NCI-H345 treated with DMSO at 0.1 percent for 48 hours (cell line): Measurements from ENCODE around the gene RFTN1.

ENCODE experiments used
- DNase-seq: peaks from one replicate; lab custom pipeline; 2025; ENCODE audit not compliant: unreplicated experiment; lab: John Stamatoyannopoulos, UW

The RFTN1 gene

DNA sequence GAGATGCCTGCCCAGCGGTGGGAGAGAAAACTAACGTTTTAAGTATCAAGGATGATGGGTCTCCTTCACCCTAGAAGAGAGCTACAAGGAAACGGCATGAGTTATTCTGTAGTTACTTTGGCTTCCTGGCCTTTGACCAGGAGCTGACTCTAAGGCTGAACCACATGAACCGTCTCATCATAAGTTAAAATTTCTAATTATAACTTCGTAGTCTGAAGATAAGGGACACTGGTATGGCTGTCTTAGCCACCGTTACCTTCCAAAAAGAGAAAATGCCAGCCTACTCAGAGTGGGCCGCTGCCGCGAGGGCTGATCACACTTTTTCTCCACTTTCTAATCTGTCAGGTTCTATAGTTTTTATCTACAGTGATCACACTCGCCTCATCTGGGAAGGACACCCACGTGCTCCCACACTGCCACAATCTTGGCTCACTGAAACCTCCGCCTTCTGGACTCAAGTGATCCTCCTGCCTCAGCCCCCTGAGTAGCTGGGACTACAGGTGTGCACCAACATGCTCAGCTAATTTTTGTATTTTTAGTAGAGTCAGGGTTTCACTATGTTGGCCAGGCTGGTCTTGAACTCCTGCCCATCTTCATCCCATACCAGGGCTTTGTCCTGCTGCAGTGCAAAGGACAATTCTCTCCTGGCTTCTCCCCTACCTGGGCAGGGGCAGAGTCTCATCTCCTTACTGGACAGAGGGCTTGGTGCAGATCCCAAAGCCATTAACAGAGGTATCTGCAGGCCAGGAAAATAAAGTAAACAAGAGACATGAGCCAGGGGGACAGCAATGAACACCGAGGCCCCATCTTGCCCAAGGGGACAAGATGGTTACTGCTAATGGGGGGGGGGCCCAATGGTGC lies 73.4 kb downstream of the RFTN1 start:
- DNase-seq = no peak

DNA sequence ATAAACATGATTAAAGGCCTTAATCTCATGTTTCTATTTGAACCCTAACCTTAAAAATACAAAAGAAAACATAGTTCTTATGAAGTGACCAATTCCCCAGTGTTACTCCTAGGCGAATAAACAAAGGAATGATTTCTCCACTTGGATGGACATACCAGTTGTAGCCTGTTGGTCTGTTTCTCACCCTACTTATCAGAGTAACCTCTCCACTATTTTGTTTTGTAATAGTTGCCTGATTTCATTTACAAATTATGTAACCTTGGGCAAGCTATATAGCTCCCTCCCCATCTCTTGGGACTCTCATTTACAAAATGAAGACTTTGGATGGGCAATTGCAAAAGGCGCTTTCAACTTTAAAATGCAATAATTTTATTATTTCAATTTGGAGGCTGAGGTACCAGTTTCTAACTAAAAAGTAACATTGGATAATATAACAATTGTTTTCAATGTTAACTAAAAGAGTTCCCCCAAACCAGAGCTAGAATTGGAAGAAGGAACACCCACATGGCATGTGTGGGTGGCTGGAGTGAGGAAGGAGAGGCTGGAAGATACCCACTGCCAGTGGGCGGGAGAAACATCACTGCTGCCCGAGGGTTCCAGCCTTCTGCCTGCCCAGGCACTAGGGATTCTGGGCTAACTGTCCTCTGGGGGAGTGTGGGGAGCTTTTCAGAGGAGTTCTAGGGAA lies 74.2 kb downstream of the RFTN1 start:
- no peak for DNase-seq

DNA sequence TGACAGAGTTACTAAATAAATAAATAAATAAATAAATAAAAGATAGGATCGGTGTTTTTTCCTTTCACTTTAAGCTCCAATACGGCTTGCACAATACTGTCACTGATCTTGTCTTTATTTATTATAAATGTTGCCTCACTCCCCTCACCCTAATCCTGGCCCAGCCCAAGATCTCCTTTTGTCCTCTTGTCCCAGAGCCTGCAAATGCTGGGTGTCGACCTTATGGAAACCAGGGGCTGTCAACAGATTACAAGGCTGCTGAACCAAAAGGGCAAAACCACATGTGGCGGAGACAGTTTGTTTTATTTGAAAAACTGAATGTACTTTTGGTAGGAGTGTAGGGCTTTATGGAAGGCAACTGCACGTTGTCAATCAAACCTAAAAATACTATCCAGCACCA lies 75.9 kb downstream of the RFTN1 start:
- no peak for DNase-seq

DNA sequence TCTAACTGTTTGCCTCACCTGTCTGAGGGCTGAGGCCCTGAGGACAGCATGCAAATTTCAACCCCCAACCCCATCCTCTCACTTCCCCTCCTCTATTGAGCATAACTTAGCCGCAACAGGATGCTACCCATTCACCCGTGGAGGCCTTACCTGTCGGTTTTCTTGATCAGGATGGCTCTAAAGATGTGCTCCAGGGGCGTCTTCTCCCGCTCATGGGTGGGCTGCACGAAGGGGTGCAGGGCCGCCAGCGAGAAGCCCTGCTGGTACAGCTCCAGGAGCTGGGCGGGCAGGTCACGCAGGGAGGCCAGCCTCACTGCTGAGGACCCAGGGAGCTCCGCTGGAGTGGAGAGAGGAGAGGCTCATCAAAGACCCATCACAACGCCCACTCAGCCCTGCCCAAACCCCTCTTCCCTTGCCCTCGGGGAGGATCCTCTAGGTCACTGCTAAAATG lies 79.8 kb downstream of the RFTN1 start:
- DNase-seq = no peak

DNA sequence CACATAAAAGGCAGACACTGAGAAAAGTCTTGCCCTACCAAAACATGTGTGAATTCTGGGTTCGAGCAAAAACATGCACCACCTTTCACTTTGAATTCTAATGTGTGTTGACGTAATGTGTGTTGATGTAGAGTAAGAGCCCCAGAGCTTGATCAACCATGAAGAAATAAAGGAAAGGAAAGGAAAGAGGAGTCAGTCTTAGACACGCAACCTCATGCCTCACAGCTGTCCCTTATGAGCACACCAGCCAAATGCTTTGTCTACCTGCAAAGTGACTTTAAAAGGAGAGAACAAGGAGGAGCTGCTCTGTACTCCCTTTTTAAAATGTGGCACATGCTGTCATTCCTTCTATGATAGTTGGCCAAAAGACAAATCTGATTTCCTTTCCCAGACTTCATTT lies 80.8 kb downstream of the RFTN1 start:
- DNase-seq = no peak

DNA sequence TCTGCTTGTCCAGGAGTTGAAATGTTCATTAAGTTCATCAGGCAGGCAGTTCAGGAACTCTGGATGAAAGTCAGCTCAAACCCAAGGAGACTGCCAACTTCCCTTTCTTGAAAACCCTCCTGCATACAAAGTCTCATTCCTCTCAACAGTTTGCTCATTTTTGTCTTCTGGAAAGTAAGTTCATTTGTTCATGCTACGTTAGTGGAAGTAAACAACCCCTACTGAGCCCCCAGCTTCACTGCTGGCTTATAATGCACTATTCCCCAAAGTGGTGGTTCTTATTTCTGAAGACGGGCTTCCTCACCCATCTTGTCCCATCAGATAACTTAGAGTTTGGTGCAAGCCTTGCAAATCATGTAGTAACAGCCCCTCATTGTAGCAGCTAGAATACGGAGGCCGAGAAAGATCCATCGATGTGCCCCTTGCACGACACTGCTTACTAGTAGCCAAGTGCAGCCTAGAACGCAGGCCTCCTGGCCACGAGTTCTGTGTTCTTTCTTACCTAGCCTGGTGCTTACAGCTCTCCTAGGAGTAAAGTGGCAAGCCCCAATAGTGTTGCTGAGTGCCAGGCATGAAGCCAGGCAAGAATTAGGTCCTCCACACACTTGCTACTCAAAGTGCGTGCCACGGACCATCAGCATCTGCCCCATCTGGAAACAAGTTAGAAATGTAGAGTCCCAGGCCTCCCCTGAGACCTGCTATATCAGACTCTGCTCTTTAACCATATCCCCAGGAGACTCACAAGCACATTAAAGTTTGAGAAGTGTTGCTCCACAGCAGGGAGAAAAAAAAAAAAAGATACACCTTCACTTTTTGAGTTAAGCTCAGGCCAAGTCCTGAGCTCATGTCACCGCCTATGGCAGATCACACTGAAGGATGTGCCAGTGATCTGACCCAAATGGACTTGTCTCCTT lies 82.5 kb downstream of the RFTN1 start:
- no peak for DNase-seq

DNA sequence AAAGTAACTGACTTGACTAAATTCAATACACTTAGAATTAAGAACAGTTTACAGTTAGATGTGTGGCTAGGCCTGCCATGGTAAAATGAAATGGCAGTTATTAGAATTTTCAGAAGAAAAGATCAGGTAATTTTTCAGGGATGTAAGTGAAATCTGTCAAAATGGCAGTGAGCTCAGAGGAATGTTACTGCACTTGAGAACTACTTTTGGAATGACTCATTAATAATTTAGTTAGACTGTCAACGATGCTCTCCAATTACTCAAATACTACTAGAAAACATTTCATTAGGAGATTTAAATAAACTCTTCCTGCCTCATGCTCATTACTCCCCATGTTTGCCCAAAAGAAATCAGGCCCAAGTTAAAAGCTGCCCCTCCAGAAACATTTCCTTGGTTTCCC lies 84.4 kb downstream of the RFTN1 start:
- no peak for DNase-seq

DNA sequence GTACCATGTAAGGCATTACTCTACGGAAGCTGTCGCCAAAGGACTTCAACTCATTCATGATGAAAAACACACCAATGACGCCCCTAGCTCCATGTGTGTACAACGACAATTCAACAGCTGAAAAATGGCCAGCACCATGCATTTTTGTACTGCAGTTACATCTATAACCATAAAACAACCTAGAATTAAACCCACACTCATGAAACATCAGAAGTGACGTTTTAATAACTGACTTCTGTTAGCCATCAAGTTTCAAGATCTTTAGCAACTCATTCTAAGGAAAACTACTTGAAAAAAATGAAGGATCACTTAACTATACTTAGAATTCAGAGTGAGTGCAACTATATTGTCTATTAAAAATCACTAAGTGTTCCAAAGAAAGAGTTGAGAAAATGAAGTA lies 84.9 kb downstream of the RFTN1 start:
- DNase-seq = no peak

DNA sequence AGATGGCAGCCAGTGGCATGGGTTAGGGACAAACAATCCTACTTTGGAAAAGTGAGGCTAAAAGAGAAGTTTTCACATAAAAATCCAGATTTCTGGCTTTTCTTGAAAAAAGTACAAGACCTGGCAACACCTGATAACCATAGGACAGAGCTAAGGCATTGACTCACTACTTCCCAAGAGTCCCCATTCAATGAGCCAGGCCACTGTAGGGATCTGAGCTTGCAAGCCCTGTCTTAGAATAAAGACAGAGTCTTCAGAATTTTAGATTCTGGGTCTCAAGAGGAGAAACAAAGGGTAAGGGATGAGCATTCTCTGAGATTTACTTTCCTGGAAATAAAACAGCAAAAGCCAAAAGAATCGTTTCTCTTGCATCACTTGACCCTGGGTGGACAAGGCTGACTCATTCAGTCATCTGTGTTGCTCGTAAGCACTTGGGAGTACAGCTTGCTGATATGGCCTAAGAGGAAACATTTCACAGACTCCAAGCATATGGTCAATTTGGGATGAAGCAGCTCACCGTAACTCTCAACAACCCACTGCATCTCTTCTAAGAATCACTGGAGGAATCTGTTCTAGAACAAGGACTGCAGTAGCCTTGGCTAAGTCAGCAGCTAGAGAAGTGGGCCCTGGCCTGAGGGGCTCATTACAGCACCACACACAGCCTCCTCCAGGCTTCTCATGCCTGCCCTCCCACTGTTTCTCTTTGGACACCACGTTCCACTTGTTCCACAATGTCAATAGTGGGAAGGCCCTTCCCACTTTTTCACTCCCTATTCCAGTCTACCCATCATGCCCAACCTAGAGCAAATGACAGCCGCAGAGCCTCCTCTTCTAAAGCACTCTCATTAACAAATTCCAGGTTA lies 86.2 kb downstream of the RFTN1 start:
- DNase-seq = no peak

DNA sequence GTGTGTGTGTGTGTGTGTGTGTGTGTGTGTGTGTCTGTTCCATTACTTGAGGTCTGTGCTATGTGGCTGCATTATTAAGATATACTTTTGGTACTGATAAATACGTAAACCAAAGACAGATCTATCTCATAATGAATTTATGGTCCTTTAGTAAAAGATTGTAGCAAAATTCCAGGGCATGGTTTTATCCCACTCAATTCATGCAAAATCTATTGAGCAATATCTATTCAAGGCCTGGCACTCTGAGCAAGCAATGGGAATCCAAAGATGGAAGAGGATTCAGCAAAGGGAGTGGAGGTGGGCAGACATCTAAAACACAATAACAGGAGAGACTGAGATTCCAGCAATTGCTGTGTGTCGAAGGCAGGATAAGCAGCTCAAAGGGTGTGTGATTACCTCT lies 86.8 kb downstream of the RFTN1 start:
- no peak for DNase-seq

DNA sequence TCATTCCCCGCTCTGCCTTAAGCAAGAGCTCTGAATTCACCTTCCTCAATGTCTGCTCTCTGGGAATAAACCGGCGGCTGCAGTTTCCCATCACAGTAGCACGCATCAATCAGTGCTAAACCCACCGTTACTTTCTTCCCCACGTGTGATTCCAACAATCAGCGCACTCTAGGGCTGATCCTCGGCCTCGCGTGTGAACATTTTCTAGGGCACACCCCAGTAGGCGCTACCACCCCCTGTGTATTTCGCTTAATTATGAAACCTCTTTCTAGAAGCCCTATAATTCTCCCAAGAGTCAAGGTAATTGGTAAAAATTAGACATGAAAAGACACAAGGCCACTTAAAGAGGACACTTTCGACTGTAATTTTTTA lies 87.5 kb downstream of the RFTN1 start:
- DNase-seq = no peak

DNA sequence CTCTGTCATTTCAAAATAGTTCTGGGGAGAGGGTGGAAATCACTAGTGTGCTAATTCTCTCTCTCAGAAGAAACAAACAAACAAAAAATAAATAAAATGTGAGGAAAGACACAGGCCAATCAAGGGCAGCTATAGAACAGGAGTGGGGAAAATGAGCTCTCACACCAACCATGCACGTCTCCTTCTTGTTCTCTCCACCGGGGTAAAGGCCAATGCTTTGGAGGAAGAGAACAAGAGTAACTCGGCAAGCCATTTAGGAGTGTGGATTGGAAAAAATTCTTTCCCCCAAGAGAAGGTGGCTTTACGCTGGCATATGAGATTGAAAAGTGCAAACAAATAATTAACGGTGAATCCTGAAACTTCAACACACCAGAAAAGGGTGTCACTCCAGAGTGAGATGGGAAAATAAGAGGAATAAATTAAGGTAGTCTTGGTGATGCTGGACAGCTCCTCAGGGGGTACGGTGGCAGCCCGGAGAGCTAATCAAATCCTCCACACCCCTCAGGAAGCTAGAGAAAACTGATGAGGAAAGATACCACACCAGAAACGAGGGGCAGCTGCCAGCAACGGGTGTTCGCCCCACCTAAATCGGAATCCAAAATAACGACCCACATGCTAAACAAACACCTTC lies 88.0 kb downstream of the RFTN1 start:
- DNase-seq = no peak

DNA sequence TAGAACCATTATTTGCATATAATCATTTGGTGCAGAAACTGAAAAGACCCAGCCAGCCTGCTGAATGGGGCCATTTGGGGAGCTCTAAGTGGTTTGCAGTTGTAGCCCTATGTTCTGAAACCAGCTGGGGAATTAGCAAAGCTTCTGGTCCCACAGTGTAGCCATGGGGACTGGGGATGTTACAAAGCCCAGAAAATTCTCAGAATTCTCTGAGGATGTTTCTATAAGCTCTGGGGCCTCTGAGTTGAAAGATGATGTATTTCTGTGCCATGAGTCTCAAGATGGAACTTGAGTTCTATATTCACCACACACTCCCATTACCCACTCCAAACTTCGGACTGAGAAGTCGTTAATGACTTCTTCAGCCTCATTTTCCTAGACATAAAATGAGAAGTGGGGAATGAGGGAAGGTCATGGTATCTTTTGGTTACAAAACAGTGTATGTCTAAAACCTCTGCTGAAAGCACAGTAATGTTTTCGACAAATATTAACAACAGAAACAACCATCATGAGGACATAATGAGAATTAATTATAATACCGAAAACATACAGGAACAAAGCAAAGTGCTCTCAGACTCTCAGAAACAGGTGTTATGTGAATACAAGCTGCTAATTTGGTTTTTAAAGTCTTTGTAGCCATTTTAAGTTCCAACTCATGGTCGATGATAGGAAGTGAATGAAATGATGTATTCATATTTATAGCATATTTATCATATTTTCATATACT lies 89.4 kb downstream of the RFTN1 start:
- DNase-seq = no peak

DNA sequence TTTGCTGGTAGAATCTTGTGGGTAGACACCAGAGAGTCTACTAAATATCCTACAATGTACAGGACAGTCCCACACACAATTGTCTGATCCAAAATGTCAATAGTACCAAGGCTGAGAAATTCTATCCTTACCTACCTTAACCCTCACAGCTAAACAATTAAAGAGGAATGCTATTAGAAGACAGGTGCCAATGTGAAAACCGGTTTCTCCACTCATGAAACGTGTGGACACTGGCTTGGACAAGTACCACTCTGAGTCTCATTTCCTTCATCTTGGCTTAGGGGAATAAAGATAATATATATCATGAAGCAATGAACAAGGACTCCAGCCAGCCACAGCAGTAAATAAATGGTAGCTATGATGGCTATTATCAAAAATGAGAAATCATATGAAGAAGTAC lies 90.2 kb downstream of the RFTN1 start:
- DNase-seq = no peak

DNA sequence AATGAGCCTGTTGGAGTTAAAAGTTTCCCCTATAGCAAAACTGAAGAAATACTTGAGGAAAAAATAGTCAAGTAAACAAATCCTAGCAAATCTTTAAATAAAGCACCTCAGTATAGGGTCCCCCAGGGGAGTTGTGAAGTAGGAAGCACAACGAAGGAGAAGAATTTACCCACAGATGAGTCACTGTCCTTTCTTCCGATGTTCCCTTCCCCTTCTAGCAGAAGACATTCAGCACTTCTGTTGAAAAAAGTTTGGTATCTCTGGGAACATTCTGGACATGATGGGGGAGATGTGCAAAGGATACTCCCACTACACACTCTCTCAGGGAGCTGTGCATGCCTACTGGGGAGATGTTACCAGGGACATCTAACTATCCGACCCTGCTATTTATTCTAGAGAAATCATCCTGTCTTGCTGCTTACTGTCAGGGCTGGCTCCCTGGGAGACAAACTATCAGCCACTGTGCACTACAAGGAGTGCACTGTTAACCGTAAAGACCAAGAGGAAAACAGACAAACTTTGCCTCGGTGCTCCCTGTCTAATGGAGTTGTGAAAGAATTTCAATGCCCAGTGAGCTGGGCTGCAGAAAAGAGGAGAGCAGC lies 93.8 kb downstream of the RFTN1 start:
- DNase-seq = no peak

DNA sequence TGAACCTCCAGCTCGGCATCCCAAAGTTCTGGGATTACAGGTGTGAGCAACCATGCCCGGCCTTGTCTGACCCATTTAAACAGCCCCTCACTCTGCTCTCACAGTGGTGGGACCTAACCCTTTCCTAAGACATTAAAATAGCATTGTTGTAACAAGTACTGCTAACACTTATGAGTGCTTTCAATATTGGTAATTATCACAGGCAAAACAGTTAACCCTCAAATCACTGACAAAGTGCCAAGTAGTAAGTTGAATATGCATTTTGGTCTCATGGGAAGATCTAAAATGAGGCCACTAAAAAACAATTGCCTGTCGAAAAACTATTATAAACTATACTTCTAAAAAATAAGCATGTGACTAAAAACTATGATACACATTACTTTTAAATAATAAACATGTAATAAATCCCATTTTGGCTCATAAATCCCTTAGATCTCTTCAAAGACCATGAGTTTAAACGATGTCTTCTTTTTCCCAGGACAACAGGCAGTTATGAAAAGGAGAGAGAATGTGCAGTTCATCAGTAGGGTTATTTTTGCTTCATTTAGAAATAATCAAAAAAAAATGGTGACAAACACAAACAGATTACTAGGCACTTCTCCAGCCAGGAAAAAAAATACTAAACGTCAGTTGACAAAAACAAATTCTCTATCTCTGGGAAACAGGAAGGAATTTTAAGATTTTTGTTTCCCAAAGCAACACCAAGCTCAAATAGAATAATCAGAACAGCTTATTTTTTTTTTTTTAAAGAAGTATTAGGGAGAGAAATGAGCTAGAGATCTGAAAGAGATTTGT lies 95.4 kb downstream of the RFTN1 start:
- no peak for DNase-seq

DNA sequence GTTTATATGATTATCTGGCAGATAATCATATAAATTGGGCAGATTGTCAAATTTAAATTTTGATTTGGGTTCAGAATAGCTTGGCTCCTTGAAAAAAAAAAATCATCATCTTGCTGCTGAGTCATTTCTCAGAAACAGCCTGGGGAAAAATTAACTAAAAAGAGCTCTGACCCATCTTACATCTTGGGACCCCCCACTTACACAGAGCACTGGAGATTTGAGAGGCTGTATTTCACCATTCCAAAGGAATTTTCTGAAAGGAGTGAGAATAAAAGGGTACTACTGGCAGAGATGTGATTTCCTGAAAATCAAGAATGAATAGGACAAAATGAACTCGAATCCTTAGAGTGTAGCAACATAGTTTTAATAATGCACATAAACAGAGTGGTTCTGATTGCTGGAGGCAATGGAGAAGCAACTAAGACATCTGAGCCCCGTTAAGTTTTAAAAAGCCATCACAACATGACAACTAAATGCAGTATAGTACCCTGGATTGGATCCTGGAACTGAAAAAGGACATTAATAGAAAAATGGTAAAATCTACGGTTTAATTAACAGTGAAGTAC lies 97.5 kb downstream of the RFTN1 start:
- DNase-seq = no peak

DNA sequence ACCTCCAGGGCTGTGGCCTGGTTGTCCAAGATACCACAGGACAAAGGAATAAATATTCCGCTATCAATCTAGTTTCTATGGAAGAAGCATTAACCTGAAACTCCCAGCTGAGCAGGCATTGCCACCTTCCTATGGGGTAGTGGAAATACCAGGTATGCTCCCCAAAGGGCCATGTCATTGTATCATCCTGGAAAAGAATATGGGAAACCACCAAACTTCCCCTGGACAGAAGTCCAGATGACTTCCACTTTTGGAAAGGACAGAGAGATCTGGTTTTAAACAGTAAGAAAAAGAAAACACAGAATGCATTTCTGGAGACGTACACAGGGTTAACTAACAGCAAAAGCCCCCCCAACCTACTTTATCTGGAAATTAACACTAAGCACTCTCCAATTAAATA lies 100.2 kb downstream of the RFTN1 start:
- DNase-seq = no peak
